Measurements from ENCODE around the gene RAC3.

RAC3 gene

GRCh38 chr17:82077617-82078358 lies 46.3 kb downstream of the RAC3 start:
- no peak for DNase-seq

- no peak for DNase-seq
These were observed 47.0 kb downstream of the RAC3 start for GRCh38 chr17:82078433-82078832.

GRCh38 chr17:82079001-82079677 lies 47.7 kb downstream of the RAC3 start:
- no peak for DNase-seq

- DNase-seq, result no peak
These were observed 48.7 kb downstream of the RAC3 start for GRCh38 chr17:82080048-82080788.

GRCh38 chr17:82080789-82081464 lies 49.4 kb downstream of the RAC3 start:
- no peak for DNase-seq

- no peak for DNase-seq
These were observed 50.1 kb downstream of the RAC3 start for GRCh38 chr17:82081546-82081945.

- DNase-seq, result no peak
These were observed 50.5 kb downstream of the RAC3 start for GRCh38 chr17:82081966-82082365.

GRCh38 chr17:82082456-82082855 lies 51.0 kb downstream of the RAC3 start:
- DNase-seq, result no peak

GRCh38 chr17:82083009-82083408 lies 51.5 kb downstream of the RAC3 start:
- DNase-seq, result no peak

All from hematopoietic multipotent progenitor cell treated with erythropoietin and hydrocortisone succinate and interleukin-3 and kit ligand, for 8 days (in vitro differentiated cells).